Esophagus muscularis mucosa (tissue), 4 donors: ENCODE measurements around the gene RPL21. TPM values are rescaled to one million over a fixed set of nuclear protein-coding genes. Genes with fewer than 3 reads are reported as not detected.

Source experiments
- DNase-seq: peaks from one replicate; pipeline ENCODE4 v3.0.0-alpha.2; 2017; ENCODE audit errors: extremely low spot score
- H3K27ac ChIP-seq, 4 donors: fragments of 200-600 bp; sonication (generic); replicated peaks in 1 of 4; 1 replicate in 3 of 4; 2 replicates in 1 of 4; pipeline ENCODE4 v1.5.1; 2016 to 2019; ENCODE audit warnings: mild to moderate bottlenecking in 1 of 4
- H3K27me3 ChIP-seq, 4 donors: fragments of 200-600 bp; sonication (generic); one replicate each; pipeline versions ENCODE4 v1.5.1 to v1.6.0; 2016 to 2019
- H3K36me3 ChIP-seq, 4 donors: fragments of 200-600 bp; sonication (generic); one replicate each; pipeline ENCODE4 v1.5.1; 2016 to 2019
- H3K4me1 ChIP-seq, 4 donors: fragments of 200-600 bp; sonication (generic); one replicate each; pipeline ENCODE4 v1.5.1; 2016 to 2019
- H3K4me3 ChIP-seq, 4 donors: fragments of 200-600 bp; sonication (generic); 1 replicate in 2 of 4; 2 replicates in 2 of 4; pipeline ENCODE4 v1.5.1; 2016 to 2019; ENCODE audit warnings: mild to moderate bottlenecking in 4 of 4, moderate library complexity in 1 of 4
- H3K9me3 ChIP-seq, 4 donors: fragments of 200-600 bp; sonication (generic); 1 replicate in 3 of 4; 2 replicates in 1 of 4; pipeline ENCODE4 v1.5.1; 2016 to 2019
- EP300 ChIP-seq: sonication (generic); formaldehyde crosslinking; IDR thresholded peaks from one replicate; pipeline ENCODE4 v1.6.1; 2017; ENCODE audit warnings: antibody characterized with exemption
- POLR2A ChIP-seq: fragments of 450-650 bp; IDR thresholded peaks from one replicate; pipeline ENCODE4 v1.6.1; 2017; ENCODE audit warnings: antibody characterized with exemption, moderate library complexity, mild to moderate bottlenecking, low read depth
- POLR2AphosphoS5 ChIP-seq, 2 donors: sonication (generic); formaldehyde crosslinking; IDR thresholded peaks; one replicate each; pipeline ENCODE4 v1.6.1; 2017; ENCODE audit warnings: antibody characterized with exemption in 2 of 2
- WGBS: methylation state at CpG from one replicate; pipeline ENCODE4 v1.1.5; 2018; 5-methylcytosine and 5-hydroxymethylcytosine counted together
- intact Hi-C: fragments of 100-400 bp; cut with DNase I; formaldehyde crosslinking; loops from one replicate; pipeline ENCODE4 v1.15.1; 2023
- total RNA-seq, 4 donors: library from RNA; depleted of rRNA; stranded (reverse); fragments of >200 nt; gene quantifications; one replicate each; pipeline versions ENCODE4 v1.1.0 to v1.2.1, GENCODE V29; 2016
- TF ChIP-seq, protein P1 (sequence below), 3 experiments: fragments of 200-600 bp in 2 of 3; fragments of 450-650 bp in 1 of 3; sonication (generic) in 2 of 3; IDR thresholded peaks; one replicate each; pipeline ENCODE4 v1.5.1; 2017 to 2019; ENCODE audit warnings: antibody characterized with exemption in 3 of 3, mild to moderate bottlenecking in 2 of 3, moderate library complexity in 1 of 3

The RPL21 gene
- total RNA-seq, 4 donors from 2014 or later: 432 to 1,374 (median 1,046) TPM

DNA sequence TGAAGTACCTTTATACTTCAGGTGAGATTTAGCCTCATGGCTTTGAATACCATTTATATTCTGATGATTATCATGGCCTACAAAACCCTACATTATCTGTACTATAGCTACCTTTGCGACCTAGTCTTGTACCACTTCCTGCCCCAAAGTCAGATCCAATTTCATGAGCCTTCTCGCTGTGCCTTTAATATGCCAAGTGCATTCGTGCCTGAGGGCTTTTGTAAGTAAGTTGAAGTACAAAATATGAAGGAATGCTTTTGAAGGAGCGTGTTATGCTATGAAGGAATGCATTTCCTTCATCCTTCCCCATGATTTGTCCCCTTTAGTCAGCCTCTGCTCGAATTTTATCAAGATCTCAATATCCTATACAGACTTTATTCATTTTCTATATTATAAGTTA lies 10.0 kb downstream of the RPL21 start:
- no peak for DNase-seq
- H3K27ac ChIP-seq: peak overlapping the region in 2 of 4 donors; percentile 3 to 29
- peaks cover 13 to 52% (median 36%) of the 10 kb centered on the region in 4 donors for H3K36me3 ChIP-seq
- TF ChIP-seq EP300 (no peak), POLR2A (no peak), POLR2AphosphoS5 (IDR thresholded peaks at IDR 0.05) (no peak)
- TF ChIP-seq, protein P1, sequence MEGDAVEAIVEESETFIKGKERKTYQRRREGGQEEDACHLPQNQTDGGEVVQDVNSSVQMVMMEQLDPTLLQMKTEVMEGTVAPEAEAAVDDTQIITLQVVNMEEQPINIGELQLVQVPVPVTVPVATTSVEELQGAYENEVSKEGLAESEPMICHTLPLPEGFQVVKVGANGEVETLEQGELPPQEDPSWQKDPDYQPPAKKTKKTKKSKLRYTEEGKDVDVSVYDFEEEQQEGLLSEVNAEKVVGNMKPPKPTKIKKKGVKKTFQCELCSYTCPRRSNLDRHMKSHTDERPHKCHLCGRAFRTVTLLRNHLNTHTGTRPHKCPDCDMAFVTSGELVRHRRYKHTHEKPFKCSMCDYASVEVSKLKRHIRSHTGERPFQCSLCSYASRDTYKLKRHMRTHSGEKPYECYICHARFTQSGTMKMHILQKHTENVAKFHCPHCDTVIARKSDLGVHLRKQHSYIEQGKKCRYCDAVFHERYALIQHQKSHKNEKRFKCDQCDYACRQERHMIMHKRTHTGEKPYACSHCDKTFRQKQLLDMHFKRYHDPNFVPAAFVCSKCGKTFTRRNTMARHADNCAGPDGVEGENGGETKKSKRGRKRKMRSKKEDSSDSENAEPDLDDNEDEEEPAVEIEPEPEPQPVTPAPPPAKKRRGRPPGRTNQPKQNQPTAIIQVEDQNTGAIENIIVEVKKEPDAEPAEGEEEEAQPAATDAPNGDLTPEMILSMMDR (IDR thresholded peaks at IDR 0.05): no peak
- no peaks in the 10 kb centered on the region for H3K27me3 ChIP-seq
- no peak overlapping the region for H3K4me3 ChIP-seq
- intact Hi-C loops: no loop called here
- H3K9me3 ChIP-seq: no peaks in the 10 kb centered on the region
- 72% methylated on average over 5 of the region's 5 CpGs for WGBS
- H3K4me1 ChIP-seq: peaks cover 16 to 46% (median 34%) of the 10 kb centered on the region in 4 donors

DNA sequence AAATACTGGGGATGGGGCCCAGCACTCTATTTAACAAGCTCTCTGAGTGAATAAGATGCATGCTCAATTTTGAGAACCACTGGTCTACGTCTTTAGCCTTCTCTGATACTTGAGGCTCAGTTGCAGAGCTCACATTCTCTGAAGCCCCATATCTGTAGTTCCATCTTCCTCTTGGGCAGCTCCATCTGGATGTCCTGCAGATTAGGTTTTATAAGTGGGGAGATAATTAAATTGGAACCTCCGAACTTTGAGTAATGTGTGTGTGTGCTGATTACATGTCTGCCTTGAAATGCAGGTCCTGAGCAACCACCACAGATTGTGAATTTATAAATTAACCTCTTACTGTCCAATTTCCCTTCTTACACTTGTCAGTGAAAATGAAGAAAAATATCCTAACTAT lies 12.1 kb downstream of the RPL21 start:
- DNase-seq: no peak
- peak overlapping the region in 3 of 4 donors; percentile 72 to 77 (median 75) for H3K27ac ChIP-seq
- 35% methylated on average over 2 of the region's 2 CpGs for WGBS
- H3K9me3 ChIP-seq: no peaks in the 10 kb centered on the region
- H3K4me1 ChIP-seq: peaks cover 27 to 66% (median 45%) of the 10 kb centered on the region in 4 donors
- H3K36me3 ChIP-seq: peaks cover 0 to 32% (median 15%) of the 10 kb centered on the region in 4 donors
- intact Hi-C loops: no loop called here
- H3K27me3 ChIP-seq: no peaks in the 10 kb centered on the region
- TF ChIP-seq EP300 (no peak), POLR2AphosphoS5 (IDR thresholded peaks at IDR 0.05) (no peak), POLR2A (no peak)
- TF ChIP-seq, protein P1 (IDR thresholded peaks at IDR 0.05): no peak
- H3K4me3 ChIP-seq: no peak overlapping the region

DNA sequence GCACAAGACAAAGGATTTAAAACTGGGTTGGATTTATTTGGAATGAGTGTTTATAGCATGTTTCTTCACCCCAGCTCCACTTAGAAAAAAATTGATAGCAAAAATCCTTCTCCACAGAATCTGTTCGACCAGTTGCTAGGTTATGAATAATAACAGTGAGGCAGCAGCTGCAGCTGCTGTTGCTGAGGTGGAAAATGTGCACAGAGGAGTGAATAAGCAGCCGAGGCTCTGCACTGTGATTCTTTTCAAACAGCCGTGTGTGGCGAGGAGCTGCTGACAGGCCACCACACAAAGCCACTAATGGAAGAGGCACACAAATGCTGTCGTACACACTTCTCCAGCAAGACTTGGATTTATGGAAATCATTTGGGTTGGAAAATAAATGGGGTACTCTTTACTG lies 12.8 kb downstream of the RPL21 start:
- Histone ChIP-seq H3K9me3 (no peaks in the 10 kb centered on the region), H3K27me3 (no peaks in the 10 kb centered on the region), H3K36me3 (peaks cover 0 to 24% (median 9%) of the 10 kb centered on the region in 4 donors), H3K27ac (peak overlapping the region; percentile 68 to 77 (median 74)), H3K4me1 (peaks cover 28 to 67% (median 46%) of the 10 kb centered on the region in 4 donors), H3K4me3 (no peak overlapping the region)
- intact Hi-C loops: no loop called here
- no peak for DNase-seq
- TF ChIP-seq POLR2AphosphoS5 (IDR thresholded peaks at IDR 0.05): peak in 1 of 2 donors; percentile 37
- TF ChIP-seq EP300: no peak
- WGBS: 33% methylated on average over 5 of the region's 5 CpGs

DNA sequence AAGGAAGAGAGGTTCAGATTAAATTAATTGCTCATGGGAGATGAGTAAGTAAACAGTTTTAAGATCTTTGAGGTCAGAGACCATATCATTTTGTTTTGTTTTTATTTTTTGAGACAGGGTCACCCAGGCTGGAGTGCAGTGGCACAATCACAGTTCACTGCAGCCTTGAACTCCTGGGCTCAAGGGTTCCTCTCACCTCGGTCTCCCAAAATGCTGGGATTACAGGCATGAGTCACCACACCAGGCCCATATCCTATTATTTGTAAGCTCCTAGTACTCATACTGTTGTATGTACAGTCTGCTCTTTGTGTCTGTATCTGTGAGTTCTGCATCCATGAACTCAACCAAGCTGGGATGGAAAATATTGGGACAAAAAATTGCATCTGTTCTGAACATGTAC lies 13.3 kb downstream of the RPL21 start:
- intact Hi-C loops: no loop called here
- WGBS: 29% methylated on average over 1 of the region's 1 CpG
- Histone ChIP-seq H3K4me3 (no peak overlapping the region), H3K27ac (peak overlapping the region; percentile 68 to 77 (median 74)), H3K4me1 (peaks cover 32 to 72% (median 49%) of the 10 kb centered on the region in 4 donors), H3K27me3 (no peaks in the 10 kb centered on the region), H3K9me3 (no peaks in the 10 kb centered on the region), H3K36me3 (peaks cover 0 to 24% (median 8%) of the 10 kb centered on the region in 4 donors)
- DNase-seq: no peak
- TF ChIP-seq, protein P1 (IDR thresholded peaks at IDR 0.05): no peak
- no peak for TF ChIP-seq EP300
- TF ChIP-seq POLR2A: no peak
- no peak for TF ChIP-seq POLR2AphosphoS5 (IDR thresholded peaks at IDR 0.05)

DNA sequence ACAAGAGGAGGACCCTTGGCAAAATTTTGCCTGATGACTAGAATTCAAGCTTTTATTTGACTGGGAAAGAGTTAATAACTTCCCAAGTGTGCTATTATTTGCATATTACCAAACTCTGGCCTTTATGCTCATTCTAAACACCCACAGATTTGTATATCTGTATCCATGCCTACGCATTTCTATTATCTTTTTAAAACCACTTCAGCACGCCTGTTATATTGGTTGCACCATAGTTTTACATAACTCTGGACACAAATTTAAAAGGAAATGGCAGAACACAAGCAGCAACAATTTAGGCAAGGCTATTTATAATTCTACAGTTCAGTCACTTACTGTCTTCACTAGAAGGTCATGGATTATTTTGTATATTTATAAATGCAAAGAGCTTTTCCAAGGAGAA lies 15.6 kb downstream of the RPL21 start:
- DNase-seq: no peak
- Histone ChIP-seq H3K27ac (peak overlapping the region; percentile 68 to 77 (median 74)), H3K4me3 (no peak overlapping the region), H3K27me3 (peaks cover 0 to 6% (median 0%) of the 10 kb centered on the region in 4 donors), H3K4me1 (peaks cover 46 to 77% (median 65%) of the 10 kb centered on the region in 4 donors), H3K36me3 (peaks cover 0 to 8% (median 4%) of the 10 kb centered on the region in 4 donors), H3K9me3 (no peaks in the 10 kb centered on the region)
- intact Hi-C loops: no loop called here
- WGBS: 39% methylated on average over 2 of the region's 2 CpGs
- TF ChIP-seq POLR2A (no peak), EP300 (no peak), POLR2AphosphoS5 (IDR thresholded peaks at IDR 0.05) (no peak)
- TF ChIP-seq, protein P1 (IDR thresholded peaks at IDR 0.05): no peak
